Stomach smooth muscle (tissue), 2 donors: Measurements from ENCODE around the gene LIPJ.

Experiments
- H3K27ac ChIP-seq: one replicate; pipeline ENCODE4 v1.7.0; 2013; ENCODE audit warnings: mild to moderate bottlenecking, low read length, inconsistent platforms
- H3K27me3 ChIP-seq, 2 donors: one replicate each; pipeline ENCODE4 v1.7.0; 2013; ENCODE audit warnings: low read length in 2 of 2; ENCODE audit not compliant: insufficient read depth in 2 of 2, control insufficient read depth in 1 of 2
- H3K36me3 ChIP-seq, 2 donors: one replicate each; pipeline ENCODE4 v1.7.0; 2013; ENCODE audit warnings: low read length in 2 of 2; ENCODE audit not compliant: control insufficient read depth in 2 of 2, insufficient read depth in 2 of 2
- H3K4me1 ChIP-seq: one replicate; pipeline ENCODE4 v1.7.0; 2013; ENCODE audit warnings: low read length; ENCODE audit not compliant: control insufficient read depth, insufficient read depth
- H3K4me3 ChIP-seq, 2 donors: one replicate each; pipeline ENCODE4 v1.7.0; 2013; ENCODE audit warnings: low read length in 2 of 2
- H3K9ac ChIP-seq, 2 donors: one replicate each; pipeline ENCODE4 v1.7.0; 2013; ENCODE audit warnings: low read length in 2 of 2, mild to moderate bottlenecking in 1 of 2
- H3K9me3 ChIP-seq, 2 donors: one replicate each; pipeline ENCODE4 v1.7.0; 2013; ENCODE audit warnings: low read length in 2 of 2; ENCODE audit not compliant: control insufficient read depth in 2 of 2
- donor health status: healthy.
- donor health status: Pancreatic carcinoma.

The LIPJ gene

DNA sequence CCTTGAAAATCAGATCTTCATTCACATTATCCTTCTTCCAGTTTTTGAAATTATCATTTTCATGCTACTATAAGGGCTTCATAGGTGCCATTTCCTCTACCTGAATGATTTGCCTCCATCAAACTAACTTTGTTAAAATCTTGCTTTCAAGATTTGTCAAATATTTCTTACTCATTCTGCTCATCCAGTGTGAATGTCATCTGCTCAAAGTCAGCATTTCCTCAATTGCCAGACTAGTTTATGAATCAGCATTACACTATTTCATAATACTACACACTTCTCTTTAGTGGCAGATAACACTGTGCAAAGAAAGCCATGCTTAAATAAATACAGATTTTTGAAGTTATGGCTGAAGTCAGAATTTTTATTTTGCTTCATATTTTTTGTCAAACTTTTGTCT lies 56.4 kb downstream of the LIPJ start:
- Histone ChIP-seq H3K9ac (no peak overlapping the region), H3K27ac (no peak overlapping the region), H3K4me3 (no peak overlapping the region), H3K4me1 (no peaks in the 10 kb centered on the region), H3K9me3 (no peaks in the 10 kb centered on the region), H3K27me3 (no peaks in the 10 kb centered on the region), H3K36me3 (no peaks in the 10 kb centered on the region)

- no peak overlapping the region for H3K27ac ChIP-seq
Observed at GRCh38 chr10:88647061-88647615, 60.6 kb downstream of the LIPJ start.

DNA sequence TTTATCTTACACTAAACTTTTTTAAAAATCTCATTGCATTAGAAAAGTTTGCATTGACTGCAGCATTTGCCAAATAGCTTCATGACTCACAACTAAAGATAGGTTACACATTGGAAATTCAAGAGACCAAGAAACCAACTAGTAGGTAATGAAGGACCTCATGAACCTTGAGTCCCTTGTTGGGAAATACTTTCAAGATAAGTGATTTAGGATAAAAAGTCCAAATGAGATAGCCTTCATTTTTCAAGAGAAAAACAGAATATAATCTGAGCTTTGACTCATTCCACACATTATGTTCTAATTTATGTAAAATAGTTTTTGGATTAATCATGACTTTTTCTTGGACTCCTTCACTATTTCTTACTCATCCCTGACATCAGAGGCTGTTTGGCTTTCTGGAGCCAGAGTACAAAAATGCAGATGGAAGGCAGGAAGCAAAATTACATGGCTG lies 64.6 kb downstream of the LIPJ start:
- Histone ChIP-seq H3K27me3 (no peaks in the 10 kb centered on the region), H3K9me3 (no peaks in the 10 kb centered on the region), H3K36me3 (no peaks in the 10 kb centered on the region), H3K4me3 (no peak overlapping the region), H3K4me1 (no peaks in the 10 kb centered on the region), H3K9ac (no peak overlapping the region), H3K27ac (no peak overlapping the region)

More at GRCh38 chr10:88647061-88647615, 60.6 kb downstream of the LIPJ start:
- Histone ChIP-seq H3K27me3 (no peaks in the 10 kb centered on the region), H3K36me3 (no peaks in the 10 kb centered on the region), H3K9me3 (no peaks in the 10 kb centered on the region), H3K4me3 (no peak overlapping the region), H3K4me1 (no peaks in the 10 kb centered on the region), H3K9ac (no peak overlapping the region)

DNA sequence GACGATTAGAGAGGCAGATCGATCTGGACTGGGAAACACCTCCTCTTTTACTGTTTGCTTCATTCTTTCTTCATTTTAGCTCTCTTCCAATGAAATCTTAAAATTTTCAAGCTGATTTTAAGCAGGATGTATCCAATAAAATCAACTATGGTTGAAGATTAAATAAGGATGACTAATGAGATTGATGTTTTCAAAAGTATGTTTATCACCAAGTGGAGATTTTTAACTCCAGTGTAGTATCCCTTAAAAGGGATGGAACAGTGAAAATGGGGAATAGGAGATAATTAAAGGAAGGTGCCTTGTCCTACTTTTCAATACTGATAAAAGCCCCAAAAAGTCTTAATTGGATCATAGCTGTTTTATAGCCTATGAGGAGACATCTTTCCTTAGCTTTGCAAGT lies 66.1 kb downstream of the LIPJ start:
- H3K4me1 ChIP-seq, result no peaks in the 10 kb centered on the region
- H3K9ac ChIP-seq, result no peak overlapping the region
- H3K27me3 ChIP-seq, result no peaks in the 10 kb centered on the region
- no peak overlapping the region for H3K4me3 ChIP-seq
- no peaks in the 10 kb centered on the region for H3K9me3 ChIP-seq
- no peak overlapping the region for H3K27ac ChIP-seq
- no peaks in the 10 kb centered on the region for H3K36me3 ChIP-seq
